Measurements from ENCODE around the gene ALDH3B2. TPM values are rescaled to one million over a fixed set of nuclear protein-coding genes. Genes with fewer than 3 reads are reported as not detected.

The ALDH3B2 gene
- total RNA-seq, 1 experiment from 2014 or later = not detected

DNA sequence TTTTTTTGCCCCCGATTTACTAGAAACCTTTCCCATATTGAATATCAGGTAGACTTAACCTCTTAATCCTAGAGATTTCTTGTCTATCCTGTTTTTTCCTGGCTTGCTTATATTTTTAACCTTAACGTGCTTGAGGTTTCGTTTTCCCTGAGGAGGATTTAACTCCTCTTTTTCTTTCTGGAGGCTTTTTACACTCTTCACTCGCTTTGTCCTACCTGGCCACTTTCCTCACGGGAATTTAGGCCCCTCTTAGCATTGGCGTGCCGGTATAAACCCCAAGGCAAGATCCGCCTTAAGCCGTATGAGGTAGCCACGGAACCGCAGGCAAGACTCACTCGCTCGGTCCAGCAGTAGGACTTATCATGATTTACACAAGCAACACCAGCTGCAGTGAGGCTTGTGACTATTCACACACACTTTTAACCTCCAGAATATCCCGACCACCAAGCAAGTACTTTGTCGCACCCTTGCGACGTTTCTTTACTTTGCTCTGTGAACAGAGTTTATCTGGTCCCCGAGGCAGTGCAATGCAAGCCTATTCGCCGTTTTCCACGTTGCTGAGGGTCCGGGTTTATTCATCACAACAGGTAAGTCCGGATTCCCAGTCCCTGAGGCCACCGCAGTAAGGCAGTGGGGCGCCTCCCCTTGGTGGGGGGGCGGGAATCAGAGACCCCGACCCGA, 20.6 kb upstream of the ALDH3B2 start:
- no peak overlapping the region for H3K4me3 ChIP-seq (replicated peaks in 1 of 2; ENCODE audit: low read depth in 1 of 2, low read length in 2 of 2)
- H3K4me1 ChIP-seq (ENCODE audit: control insufficient read depth in 1 of 2, insufficient read depth in 2 of 2, low read length in 2 of 2) = no peaks in the 10 kb centered on the region
- no TSS peak for BruUV-seq (replicated peaks)
- DNase-seq (ENCODE audit: low read depth, low spot score) (no peak), ATAC-seq (no peak)
- H3K27ac ChIP-seq (ENCODE audit: low read depth, low read length) = no peak overlapping the region
- ChIA-PET POLR2A (no interaction called here), RAD21 (ENCODE audit: low non-redundant PET in 1 of 2, low total read pairs in 2 of 2, uncharacterized antibody in 2 of 2, unreplicated experiment in 2 of 2) (no interaction called here), CTCF (no interaction called here)
- no peak overlapping the region for H3K9ac ChIP-seq (ENCODE audit: low read length)
- H3K9me2 ChIP-seq (ENCODE audit: insufficient read depth) = no peaks in the 10 kb centered on the region
- H3K27me3 ChIP-seq (ENCODE audit: insufficient read depth, low read length) = no peaks in the 10 kb centered on the region
- TF ChIP-seq ZNF274 (IDR thresholded peaks at IDR 0.05; ENCODE audit: low read depth, low read length) (no peak), CEBPB (IDR thresholded peaks at IDR 0.05; ENCODE audit: low read depth) (no peak), POLR2A (IDR thresholded peaks at IDR 0.05; ENCODE audit: borderline replicate concordance, extremely low read depth, insufficient read depth, insufficient read length) (no peak), SP1 (IDR thresholded peaks at IDR 0.05; ENCODE audit: low read depth) (no peak), EZH2phosphoT487 (IDR thresholded peaks at IDR 0.05; ENCODE audit: borderline replicate concordance) (no peak), SRF (IDR thresholded peaks at IDR 0.05; ENCODE audit: low read depth) (no peak), YY1 (IDR thresholded peaks at IDR 0.05; ENCODE audit: extremely low read depth, insufficient replicate concordance, low read depth, low read length) (no peak), ZFX (IDR thresholded peaks at IDR 0.05) (no peak), FOSL1 (IDR thresholded peaks at IDR 0.05; ENCODE audit: low read depth) (no peak), SIN3A (IDR thresholded peaks at IDR 0.05; ENCODE audit: low read depth) (no peak), ATF3 (IDR thresholded peaks at IDR 0.05) (no peak), EZH2 (IDR thresholded peaks at IDR 0.05) (no peak), POLR2AphosphoS5 (IDR thresholded peaks at IDR 0.05; ENCODE audit: low read depth, low read length) (no peak), TCF7L2 (IDR thresholded peaks at IDR 0.05; ENCODE audit: borderline replicate concordance, extremely low read depth, insufficient read depth, insufficient read length) (no peak), JUND (IDR thresholded peaks at IDR 0.05) (no peak), EGR1 (IDR thresholded peaks at IDR 0.05; ENCODE audit: low read depth) (no peak)
- TF ChIP-seq, protein P1, sequence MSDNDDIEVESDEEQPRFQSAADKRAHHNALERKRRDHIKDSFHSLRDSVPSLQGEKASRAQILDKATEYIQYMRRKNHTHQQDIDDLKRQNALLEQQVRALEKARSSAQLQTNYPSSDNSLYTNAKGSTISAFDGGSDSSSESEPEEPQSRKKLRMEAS (IDR thresholded peaks at IDR 0.05) = no peak
- TF ChIP-seq, protein P2, sequence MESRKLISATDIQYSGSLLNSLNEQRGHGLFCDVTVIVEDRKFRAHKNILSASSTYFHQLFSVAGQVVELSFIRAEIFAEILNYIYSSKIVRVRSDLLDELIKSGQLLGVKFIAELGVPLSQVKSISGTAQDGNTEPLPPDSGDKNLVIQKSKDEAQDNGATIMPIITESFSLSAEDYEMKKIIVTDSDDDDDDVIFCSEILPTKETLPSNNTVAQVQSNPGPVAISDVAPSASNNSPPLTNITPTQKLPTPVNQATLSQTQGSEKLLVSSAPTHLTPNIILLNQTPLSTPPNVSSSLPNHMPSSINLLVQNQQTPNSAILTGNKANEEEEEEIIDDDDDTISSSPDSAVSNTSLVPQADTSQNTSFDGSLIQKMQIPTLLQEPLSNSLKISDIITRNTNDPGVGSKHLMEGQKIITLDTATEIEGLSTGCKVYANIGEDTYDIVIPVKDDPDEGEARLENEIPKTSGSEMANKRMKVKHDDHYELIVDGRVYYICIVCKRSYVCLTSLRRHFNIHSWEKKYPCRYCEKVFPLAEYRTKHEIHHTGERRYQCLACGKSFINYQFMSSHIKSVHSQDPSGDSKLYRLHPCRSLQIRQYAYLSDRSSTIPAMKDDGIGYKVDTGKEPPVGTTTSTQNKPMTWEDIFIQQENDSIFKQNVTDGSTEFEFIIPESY (IDR thresholded peaks at IDR 0.05; ENCODE audit: extremely low read depth, insufficient replicate concordance, low read length) = no peak
- TF ChIP-seq, protein P3, sequence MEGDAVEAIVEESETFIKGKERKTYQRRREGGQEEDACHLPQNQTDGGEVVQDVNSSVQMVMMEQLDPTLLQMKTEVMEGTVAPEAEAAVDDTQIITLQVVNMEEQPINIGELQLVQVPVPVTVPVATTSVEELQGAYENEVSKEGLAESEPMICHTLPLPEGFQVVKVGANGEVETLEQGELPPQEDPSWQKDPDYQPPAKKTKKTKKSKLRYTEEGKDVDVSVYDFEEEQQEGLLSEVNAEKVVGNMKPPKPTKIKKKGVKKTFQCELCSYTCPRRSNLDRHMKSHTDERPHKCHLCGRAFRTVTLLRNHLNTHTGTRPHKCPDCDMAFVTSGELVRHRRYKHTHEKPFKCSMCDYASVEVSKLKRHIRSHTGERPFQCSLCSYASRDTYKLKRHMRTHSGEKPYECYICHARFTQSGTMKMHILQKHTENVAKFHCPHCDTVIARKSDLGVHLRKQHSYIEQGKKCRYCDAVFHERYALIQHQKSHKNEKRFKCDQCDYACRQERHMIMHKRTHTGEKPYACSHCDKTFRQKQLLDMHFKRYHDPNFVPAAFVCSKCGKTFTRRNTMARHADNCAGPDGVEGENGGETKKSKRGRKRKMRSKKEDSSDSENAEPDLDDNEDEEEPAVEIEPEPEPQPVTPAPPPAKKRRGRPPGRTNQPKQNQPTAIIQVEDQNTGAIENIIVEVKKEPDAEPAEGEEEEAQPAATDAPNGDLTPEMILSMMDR (IDR thresholded peaks at IDR 0.05 in 2 of 3, conservative IDR thresholded peaks at IDR 0.05 in 1 of 3; ENCODE audit: borderline replicate concordance in 1 of 3, insufficient read depth in 1 of 3, low read depth in 2 of 3, low read length in 2 of 3) = no peak
- TF ChIP-seq, protein P4, sequence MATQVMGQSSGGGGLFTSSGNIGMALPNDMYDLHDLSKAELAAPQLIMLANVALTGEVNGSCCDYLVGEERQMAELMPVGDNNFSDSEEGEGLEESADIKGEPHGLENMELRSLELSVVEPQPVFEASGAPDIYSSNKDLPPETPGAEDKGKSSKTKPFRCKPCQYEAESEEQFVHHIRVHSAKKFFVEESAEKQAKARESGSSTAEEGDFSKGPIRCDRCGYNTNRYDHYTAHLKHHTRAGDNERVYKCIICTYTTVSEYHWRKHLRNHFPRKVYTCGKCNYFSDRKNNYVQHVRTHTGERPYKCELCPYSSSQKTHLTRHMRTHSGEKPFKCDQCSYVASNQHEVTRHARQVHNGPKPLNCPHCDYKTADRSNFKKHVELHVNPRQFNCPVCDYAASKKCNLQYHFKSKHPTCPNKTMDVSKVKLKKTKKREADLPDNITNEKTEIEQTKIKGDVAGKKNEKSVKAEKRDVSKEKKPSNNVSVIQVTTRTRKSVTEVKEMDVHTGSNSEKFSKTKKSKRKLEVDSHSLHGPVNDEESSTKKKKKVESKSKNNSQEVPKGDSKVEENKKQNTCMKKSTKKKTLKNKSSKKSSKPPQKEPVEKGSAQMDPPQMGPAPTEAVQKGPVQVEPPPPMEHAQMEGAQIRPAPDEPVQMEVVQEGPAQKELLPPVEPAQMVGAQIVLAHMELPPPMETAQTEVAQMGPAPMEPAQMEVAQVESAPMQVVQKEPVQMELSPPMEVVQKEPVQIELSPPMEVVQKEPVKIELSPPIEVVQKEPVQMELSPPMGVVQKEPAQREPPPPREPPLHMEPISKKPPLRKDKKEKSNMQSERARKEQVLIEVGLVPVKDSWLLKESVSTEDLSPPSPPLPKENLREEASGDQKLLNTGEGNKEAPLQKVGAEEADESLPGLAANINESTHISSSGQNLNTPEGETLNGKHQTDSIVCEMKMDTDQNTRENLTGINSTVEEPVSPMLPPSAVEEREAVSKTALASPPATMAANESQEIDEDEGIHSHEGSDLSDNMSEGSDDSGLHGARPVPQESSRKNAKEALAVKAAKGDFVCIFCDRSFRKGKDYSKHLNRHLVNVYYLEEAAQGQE (IDR thresholded peaks at IDR 0.05; ENCODE audit: low read depth) = no peak
- H3K36me3 ChIP-seq (ENCODE audit: control insufficient read depth in 1 of 2, insufficient read depth in 2 of 2, low read length in 2 of 2) = no peaks in the 10 kb centered on the region
- H3K4me2 ChIP-seq (ENCODE audit: low read length) = no peak overlapping the region
- no peaks in the 10 kb centered on the region for H3K79me2 ChIP-seq (ENCODE audit: insufficient read depth, low read length)
- no peak overlapping the region for H2AFZ ChIP-seq (ENCODE audit: low read depth, low read length, poor library complexity, severe bottlenecking)
- no peaks in the 10 kb centered on the region for H4K20me1 ChIP-seq (ENCODE audit: insufficient read depth)
- intact Hi-C loops (cut with micrococcal nuclease) = no loop called here
- H3K9me3 ChIP-seq (ENCODE audit: control insufficient read depth in 1 of 2, insufficient read depth in 1 of 2, low read depth in 1 of 2, low read length in 2 of 2) = no peaks in the 10 kb centered on the region

Data from HCT116 (cell line).